HCT116 (cell line): Measurements from ENCODE around the gene APOB.
"Not testable (repeated sequence)": the region's sequence is repeated elsewhere in the genome, so short reads cannot be mapped to it uniquely, and the experiment has no call there.

Experiments used
- CEBPB ChIP-seq: IDR thresholded peaks from 2 replicates; pipeline ENCODE4 v1.6.1; 2012; ENCODE audit warnings: low read depth
- CTCF ChIP-seq, 3 experiments: fragments of 200-600 bp in 1 of 3; sonication (generic) in 1 of 3; IDR thresholded peaks in 2 of 3; conservative IDR thresholded peaks in 1 of 3; 2 replicates each; pipeline ENCODE4 v1.5.1; 2012 to 2017; ENCODE audit warnings: low read depth in 2 of 3, low read length in 2 of 3, antibody characterized with exemption in 1 of 3, borderline replicate concordance in 1 of 3, control low read depth in 1 of 3, mild to moderate bottlenecking in 1 of 3, mixed read lengths in 1 of 3, mixed run types in 1 of 3, moderate library complexity in 1 of 3; ENCODE audit not compliant: insufficient read depth in 1 of 3
- MAX ChIP-seq: IDR thresholded peaks from 2 replicates; pipeline ENCODE4 v1.6.1; 2012
- RAD21 ChIP-seq: IDR thresholded peaks from 2 replicates; pipeline ENCODE4 v1.6.1; 2012; ENCODE audit warnings: low read depth, mild to moderate bottlenecking

GRCh38 chr2:21028951-21029350 lies 14.9 kb downstream of the APOB start:
- TF ChIP-seq MAX; CEBPB; CTCF (IDR thresholded peaks at IDR 0.05 in 2 of 3, conservative IDR thresholded peaks at IDR 0.05 in 1 of 3; ENCODE audit: borderline replicate concordance in 1 of 3, insufficient read depth in 1 of 3, low read depth in 2 of 3, low read length in 2 of 3); RAD21: not testable (repeated sequence)
